SK-N-MC (cell line): ENCODE results near the gene SETD1A.

Source experiments
- EZH2 ChIP-seq: fragments of 200-600 bp; sonication (generic); IDR thresholded peaks from one replicate; pipeline ENCODE4 v1.6.1; 2017; ENCODE audit warnings: antibody characterized with exemption
- POLR2AphosphoS5 ChIP-seq: IDR thresholded peaks from 2 replicates; pipeline ENCODE4 v1.6.1; 2012; ENCODE audit warnings: mild to moderate bottlenecking, low read depth, low read length, borderline replicate concordance

DNA sequence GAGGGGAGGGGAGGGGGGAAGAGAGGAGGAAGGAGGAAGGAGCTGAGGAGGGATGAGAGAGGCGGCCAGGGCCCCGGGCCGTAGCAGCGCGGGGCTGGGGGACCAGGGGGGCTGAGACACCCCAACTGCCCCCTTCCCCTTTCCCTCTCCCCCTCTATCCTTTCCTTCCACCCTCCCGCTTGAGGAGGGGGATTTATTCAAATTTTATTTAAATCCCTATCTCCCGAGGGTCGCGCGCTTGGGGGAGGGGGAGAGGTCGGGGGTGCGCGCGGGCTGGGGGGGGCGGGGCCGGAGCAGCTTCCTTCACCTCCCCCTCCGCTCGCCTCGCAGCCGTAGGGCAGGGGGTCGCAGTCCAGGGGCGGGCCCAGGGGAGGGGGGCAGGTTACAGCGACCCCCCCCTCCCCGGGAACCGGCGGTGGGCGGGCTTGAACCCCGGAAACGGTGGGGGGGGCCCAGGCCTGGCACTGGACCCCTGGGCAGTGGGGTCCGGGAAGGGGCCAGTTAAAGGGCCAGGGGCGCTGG is 33.9 kb upstream of the SETD1A start, which contains the start of gene FBXL19:
- TF ChIP-seq POLR2AphosphoS5: no peak
- no peak for TF ChIP-seq EZH2
